Vagina (tissue), 2 donors: ENCODE results near the gene MYLK.

Experiments used
- CTCF ChIP-seq, 3 experiments: fragments of 450-650 bp in 2 of 3; fragments of 200-600 bp in 1 of 3; sonication (generic) in 1 of 3; IDR thresholded peaks; one replicate each; pipeline ENCODE4 v1.5.1; 2017 to 2019; ENCODE audit warnings: antibody characterized with exemption in 3 of 3, mild to moderate bottlenecking in 2 of 3, moderate library complexity in 2 of 3
- POLR2A ChIP-seq, 2 donors: fragments of 450-650 bp; IDR thresholded peaks; one replicate each; pipeline ENCODE4 v1.6.1; 2017; ENCODE audit warnings: antibody characterized with exemption in 2 of 2, mild to moderate bottlenecking in 2 of 2, moderate library complexity in 2 of 2

- TF ChIP-seq POLR2A (IDR thresholded peaks at IDR 0.05) (no peak), CTCF (IDR thresholded peaks at IDR 0.05) (no peak)
Measured at GRCh38 chr3:123737168-123737567, 147.0 kb downstream of the MYLK start.
